AG04449 (cell line): Measurements from ENCODE around the gene IGFL3.

ENCODE experiments used
- CTCF ChIA-PET: fragments of 350-600 bp; formaldehyde crosslinking; extraction: SDS; loops from one replicate; lab custom pipeline; 2021; ENCODE audit warnings: antibody characterized with exemption; lab: Yijun Ruan, JAX
- POLR2A ChIA-PET: fragments of 400-600, 350-600 bp; formaldehyde crosslinking; extraction: SDS; loops from one replicate; lab custom pipeline; 2020; ENCODE audit warnings: antibody characterized with exemption, inconsistent platforms; lab: Yijun Ruan, JAX
- DNase-seq: peaks from one replicate; pipeline ENCODE4 v3.0.0-alpha.2; 2010; ENCODE audit warnings: low read depth, low spot score
- H3K4me3 ChIP-seq: 2 replicates; pipeline ENCODE4 v1.5.1; 2011; ENCODE audit warnings: low read depth, mild to moderate bottlenecking, control low read depth, low read length
- TF ChIP-seq, protein P1 (sequence below): IDR thresholded peaks from one replicate; pipeline ENCODE4 v1.5.1; 2011; ENCODE audit warnings: mild to moderate bottlenecking, moderate library complexity, low read length, control low read depth, inconsistent platforms; ENCODE audit not compliant: insufficient read depth; ENCODE audit errors: missing control alignments

Gene IGFL3

DNA sequence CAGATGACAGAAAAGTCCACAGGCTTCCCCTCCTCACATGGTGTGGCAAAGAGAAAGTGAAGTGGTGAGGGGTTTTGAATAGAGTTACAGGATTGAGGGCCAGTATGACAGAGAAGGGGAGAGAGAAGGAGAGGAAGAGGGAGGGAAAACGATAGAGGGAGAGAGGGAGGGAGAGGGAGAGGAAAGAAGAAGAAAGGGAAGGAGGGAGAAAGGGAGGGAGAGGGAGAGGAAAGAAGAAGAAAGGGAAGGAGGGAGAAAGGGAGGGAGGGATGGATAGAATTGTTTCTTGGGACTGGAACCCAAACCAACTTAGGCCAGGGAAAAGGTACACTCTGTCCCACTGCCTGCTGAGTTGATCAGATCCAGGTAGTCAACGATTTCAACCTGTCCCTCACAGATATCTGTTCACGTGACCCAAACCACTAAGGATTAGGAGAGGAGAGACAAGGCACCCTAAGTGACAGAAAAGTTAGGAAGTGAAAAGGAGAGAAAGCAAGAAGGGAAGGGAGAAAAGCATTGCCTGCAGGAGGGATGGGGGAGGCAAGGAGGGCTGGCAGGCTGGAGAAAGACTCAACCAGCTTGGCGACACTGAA is 8.1 kb upstream of the IGFL3 start:
- H3K4me3 ChIP-seq, result peak overlapping the region; percentile 19
- no peak for DNase-seq
- CTCF ChIA-PET, result no interaction called here
- TF ChIP-seq, protein P1, sequence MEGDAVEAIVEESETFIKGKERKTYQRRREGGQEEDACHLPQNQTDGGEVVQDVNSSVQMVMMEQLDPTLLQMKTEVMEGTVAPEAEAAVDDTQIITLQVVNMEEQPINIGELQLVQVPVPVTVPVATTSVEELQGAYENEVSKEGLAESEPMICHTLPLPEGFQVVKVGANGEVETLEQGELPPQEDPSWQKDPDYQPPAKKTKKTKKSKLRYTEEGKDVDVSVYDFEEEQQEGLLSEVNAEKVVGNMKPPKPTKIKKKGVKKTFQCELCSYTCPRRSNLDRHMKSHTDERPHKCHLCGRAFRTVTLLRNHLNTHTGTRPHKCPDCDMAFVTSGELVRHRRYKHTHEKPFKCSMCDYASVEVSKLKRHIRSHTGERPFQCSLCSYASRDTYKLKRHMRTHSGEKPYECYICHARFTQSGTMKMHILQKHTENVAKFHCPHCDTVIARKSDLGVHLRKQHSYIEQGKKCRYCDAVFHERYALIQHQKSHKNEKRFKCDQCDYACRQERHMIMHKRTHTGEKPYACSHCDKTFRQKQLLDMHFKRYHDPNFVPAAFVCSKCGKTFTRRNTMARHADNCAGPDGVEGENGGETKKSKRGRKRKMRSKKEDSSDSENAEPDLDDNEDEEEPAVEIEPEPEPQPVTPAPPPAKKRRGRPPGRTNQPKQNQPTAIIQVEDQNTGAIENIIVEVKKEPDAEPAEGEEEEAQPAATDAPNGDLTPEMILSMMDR, result no peak
- POLR2A ChIA-PET, result interaction anchor here (2.2 kb wide), 1 partner anchor 8 kb away, joined by 6 read pairs; the partner anchor contains the start of gene IGFL3

- ChIA-PET CTCF (interaction anchor here (0.9 kb wide), 1 partner anchor 57 kb away, joined by 3 read pairs; no protein-coding TSS in a partner anchor), POLR2A (no interaction called here)
- H3K4me3 ChIP-seq, result no peak overlapping the region
- DNase-seq, result no peak
- TF ChIP-seq, protein P1, result no peak
Measured at GRCh38 chr19:46131485-46132143, 7.1 kb upstream of the IGFL3 start.

GRCh38 chr19:46126086-46126580 is 1.6 kb upstream of the IGFL3 start:
- POLR2A ChIA-PET, result no interaction called here
- no peak for DNase-seq
- CTCF ChIA-PET, result interaction anchor here (0.7 to 1.2 kb wide), 3 partner anchors 14 to 139 kb away, joined by 3 read pairs; no protein-coding TSS in a partner anchor
- TF ChIP-seq, protein P1, result no peak
- no peak overlapping the region for H3K4me3 ChIP-seq

GRCh38 chr19:46125447-46125846 is 959 bp upstream of the IGFL3 start:
- ChIA-PET CTCF (interaction anchor here (0.6 to 1.4 kb wide), 4 partner anchors 13 to 139 kb away, joined by 3 read pairs; no protein-coding TSS in a partner anchor), POLR2A (no interaction called here)
- no peak overlapping the region for H3K4me3 ChIP-seq
- no peak for DNase-seq
- TF ChIP-seq, protein P1, result no peak

- TF ChIP-seq, protein P1, result no peak
- ChIA-PET CTCF (no interaction called here), POLR2A (no interaction called here)
- DNase-seq, result no peak
- no peak overlapping the region for H3K4me3 ChIP-seq
Measured at GRCh38 chr19:46118136-46118535, 6.4 kb downstream of the IGFL3 start.

- no peak for DNase-seq
- TF ChIP-seq, protein P1, result no peak
- ChIA-PET POLR2A (no interaction called here), CTCF (interaction anchor here (1.2 to 1.4 kb wide), 2 partner anchors 88 to 150 kb away, joined by 3 to 4 read pairs; no protein-coding TSS in a partner anchor)
- no peak overlapping the region for H3K4me3 ChIP-seq
Measured at GRCh38 chr19:46116121-46116520, 8.4 kb downstream of the IGFL3 start.
